Fibroblast of the aortic adventitia (primary cell): ENCODE data around the gene KRT80. TPM values are rescaled to one million over a fixed set of nuclear protein-coding genes. Genes with fewer than 3 reads are reported as not detected.

Experiments used
- DNase-seq: peaks from one replicate; pipeline ENCODE4 v3.0.0-alpha.2; 2010; ENCODE audit warnings: low read depth
- H3K4me3 ChIP-seq: 2 replicates; pipeline ENCODE4 v1.5.1; 2011; ENCODE audit warnings: low read depth, mild to moderate bottlenecking, control low read depth, low read length, moderate library complexity
- CTCF ChIP-seq: IDR thresholded peaks from 2 replicates; pipeline ENCODE4 v1.5.1; 2011; ENCODE audit warnings: mild to moderate bottlenecking, low read length, control low read depth, inconsistent platforms; ENCODE audit not compliant: insufficient read depth
- total RNA-seq: library from RNA; depleted of rRNA; stranded (reverse); fragments of >200 nt; gene quantifications from 2 replicates; pipeline ENCODE4 v1.2.3, GENCODE V29; 2012; ENCODE audit warnings: low replicate concordance

The KRT80 gene
- total RNA-seq, 1 donor, result 0.36 TPM

GRCh38 chr12:52188658-52189057 lies 3.2 kb downstream of the KRT80 start:
- TF ChIP-seq CTCF, result no peak
- DNase-seq, result no peak
- no peak overlapping the region for H3K4me3 ChIP-seq

- H3K4me3 ChIP-seq, result no peak overlapping the region
- DNase-seq, result no peak
- TF ChIP-seq CTCF, result no peak
These were observed 4.2 kb downstream of the KRT80 start for GRCh38 chr12:52187640-52188039.

DNA sequence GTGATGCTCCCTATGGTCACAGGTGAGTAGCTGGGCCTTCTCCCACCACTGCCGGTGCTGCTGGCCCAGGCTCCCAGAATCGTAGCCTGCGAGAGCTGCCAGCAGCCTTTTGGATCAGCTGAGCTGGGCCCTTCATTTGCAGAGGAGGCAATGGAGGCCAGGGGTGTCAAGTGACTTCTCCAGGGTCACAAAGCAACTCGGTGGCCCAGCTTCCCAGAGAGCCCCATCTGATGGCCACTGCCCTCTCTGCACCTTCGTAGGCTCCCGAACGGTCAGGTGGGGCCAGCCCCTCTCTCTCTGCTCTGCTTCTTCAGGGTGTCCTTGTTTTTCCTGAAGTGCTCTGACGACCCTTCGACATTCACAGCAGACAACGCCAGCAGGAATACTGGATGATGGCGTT lies 4.6 kb downstream of the KRT80 start:
- no peak for TF ChIP-seq CTCF
- no peak overlapping the region for H3K4me3 ChIP-seq
- DNase-seq, result no peak

GRCh38 chr12:52186118-52186840 lies 5.5 kb downstream of the KRT80 start:
- peak; percentile 82 for DNase-seq

DNA sequence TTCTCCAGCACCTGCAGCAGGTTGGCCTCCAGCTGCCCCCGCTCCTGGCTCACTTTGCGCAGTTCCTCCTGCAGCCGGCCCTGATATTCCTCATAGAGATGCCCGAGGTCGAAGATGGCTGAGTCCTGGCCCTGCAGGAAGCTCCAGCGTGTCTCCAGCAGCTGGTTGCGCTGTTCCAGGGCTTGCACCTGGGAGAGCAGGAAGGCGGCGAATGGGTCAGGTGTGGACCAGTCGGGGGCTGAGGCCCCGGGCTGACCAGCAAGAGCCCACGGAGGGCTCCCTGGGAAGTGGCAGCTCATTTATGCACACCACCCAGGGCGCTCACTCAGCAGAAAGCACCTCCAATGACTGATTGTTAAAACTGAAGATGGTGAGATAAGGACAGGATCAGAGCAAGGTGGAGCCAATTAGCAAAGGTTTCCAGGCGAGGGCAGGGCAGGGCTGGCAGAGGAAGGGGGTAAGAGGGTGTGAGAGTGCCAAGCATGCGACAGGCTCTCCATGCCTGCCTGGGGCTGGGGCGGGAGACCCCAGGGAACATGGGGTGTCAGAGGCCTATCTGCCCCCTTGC lies 6.3 kb downstream of the KRT80 start:
- DNase-seq, result no peak
- TF ChIP-seq CTCF, result no peak
- H3K4me3 ChIP-seq, result no peak overlapping the region

More at GRCh38 chr12:52186118-52186840, 5.5 kb downstream of the KRT80 start:
- H3K4me3 ChIP-seq, result no peak overlapping the region
- TF ChIP-seq CTCF, result no peak

DNA sequence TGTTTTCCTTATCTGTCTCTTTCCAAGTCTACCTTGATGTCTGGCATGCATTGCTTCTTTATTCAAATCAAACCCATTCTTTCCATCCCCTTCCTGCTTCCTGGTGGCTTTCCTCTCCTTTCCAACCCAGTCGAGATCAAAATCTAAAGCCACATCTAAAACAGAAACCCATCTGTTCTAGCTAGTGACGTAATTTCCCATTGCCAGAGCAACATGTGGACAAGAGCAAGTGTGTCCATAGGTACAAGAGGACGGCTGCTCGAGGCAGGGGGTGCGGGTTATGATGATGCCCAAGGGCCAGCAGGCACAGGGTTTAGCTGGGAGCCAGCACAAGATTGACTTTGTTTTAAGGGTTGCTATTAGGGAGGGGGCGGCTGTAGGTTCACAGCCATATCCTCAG lies 7.0 kb downstream of the KRT80 start:
- no peak overlapping the region for H3K4me3 ChIP-seq
- no peak for TF ChIP-seq CTCF
- DNase-seq, result no peak
